Esophagus (tissue), 2 donors: Measurements from ENCODE around the gene RBKS. TPM values are rescaled to one million over a fixed set of nuclear protein-coding genes. Genes with fewer than 3 reads are reported as not detected.
A peak's percentile ranks its signal among the peaks of the same experiment; 100 is the strongest.
"Not testable (repeated sequence)": the region's sequence is repeated elsewhere in the genome, so short reads cannot be mapped to it uniquely, and the experiment has no call there.

Source experiments
- H3K27ac ChIP-seq, 2 donors: one replicate each; pipeline ENCODE4 v1.5.1; 2013; ENCODE audit warnings: low read depth in 2 of 2, mild to moderate bottlenecking in 2 of 2, inconsistent platforms in 1 of 2, low read length in 1 of 2, moderate library complexity in 1 of 2
- H3K27me3 ChIP-seq, 2 donors: one replicate each; pipeline ENCODE4 v1.6.1; 2013; ENCODE audit warnings: low read length in 2 of 2, control low read depth in 1 of 2, mild to moderate bottlenecking in 1 of 2; ENCODE audit not compliant: insufficient read depth in 2 of 2, control insufficient read depth in 1 of 2
- H3K36me3 ChIP-seq, 2 donors: one replicate each; pipeline ENCODE4 v1.6.1; 2013; ENCODE audit warnings: low read length in 1 of 2; ENCODE audit not compliant: control insufficient read depth in 2 of 2, insufficient read depth in 2 of 2
- H3K4me1 ChIP-seq, 2 donors: one replicate each; pipeline ENCODE4 v1.6.1; 2013; ENCODE audit warnings: low read length in 1 of 2; ENCODE audit not compliant: control insufficient read depth in 2 of 2, insufficient read depth in 2 of 2
- H3K4me3 ChIP-seq, 2 donors: one replicate each; pipeline ENCODE4 v1.5.1; 2013; ENCODE audit warnings: low read length in 2 of 2, mild to moderate bottlenecking in 2 of 2, low read depth in 1 of 2, moderate library complexity in 1 of 2
- H3K9me3 ChIP-seq, 2 donors: one replicate each; pipeline ENCODE4 v1.6.1; 2013; ENCODE audit warnings: mild to moderate bottlenecking in 2 of 2, low read depth in 1 of 2, low read length in 1 of 2, moderate library complexity in 1 of 2; ENCODE audit not compliant: control insufficient read depth in 2 of 2, insufficient read depth in 1 of 2
- WGBS, 2 donors: extraction: QIAGEN DNeasy Blood & Tissue Kit; methylation state at CpG; one replicate each; pipeline ENCODE4 v1.1.7; 2013; 5-methylcytosine and 5-hydroxymethylcytosine counted together
- polyA plus RNA-seq, 2 donors: library from polyadenylated mRNA; stranded (reverse); fragments of 200-250 nt; gene quantifications; one replicate each; pipeline ENCODE4 v1.2.3, GENCODE V29; 2013
- donor health status: healthy with polysubstance abuse.
- donor health status: Bipolar disorder and iron deficiency.

RBKS gene
- polyA plus RNA-seq, 2 donors = 2.6 to 2.8 TPM

DNA sequence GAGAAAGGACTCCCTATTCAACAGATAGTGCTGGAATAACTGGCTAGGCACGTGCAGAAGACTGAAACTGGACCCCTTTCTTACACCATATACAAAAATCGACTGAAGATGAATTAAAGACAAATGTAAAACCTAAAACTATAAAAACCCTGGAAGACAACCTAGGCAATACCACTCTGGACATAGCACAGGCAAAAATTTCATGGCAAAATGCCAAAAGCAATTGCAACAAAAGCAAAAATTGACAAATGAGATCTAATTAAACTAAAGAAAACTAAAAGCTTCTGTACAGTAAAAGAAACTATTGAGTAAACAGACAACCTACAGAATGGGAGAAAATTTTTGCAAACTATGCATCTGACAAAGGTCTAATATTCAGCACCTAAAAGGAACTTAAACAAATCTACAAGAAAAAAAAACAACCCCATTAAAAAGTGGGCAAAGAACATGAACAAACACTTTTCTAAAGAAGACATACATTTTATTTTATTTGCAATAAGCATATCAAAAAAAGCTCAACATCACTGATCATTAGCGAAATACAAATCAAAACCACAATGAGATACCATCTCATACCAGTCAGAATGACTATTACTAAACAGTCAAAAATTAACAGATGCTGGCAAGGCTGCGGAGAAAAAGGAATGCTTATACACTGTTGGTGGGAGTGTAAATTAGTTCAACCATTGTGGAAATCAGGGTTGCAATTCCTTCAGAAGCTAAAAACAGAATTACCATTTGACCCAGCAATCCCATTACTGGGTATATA lies 8.2 kb downstream of the RBKS start:
- H3K4me3 ChIP-seq, H3K9me3 ChIP-seq, H3K4me1 ChIP-seq, H3K27ac ChIP-seq, H3K27me3 ChIP-seq, H3K36me3 ChIP-seq: not testable (repeated sequence)
- WGBS, 2 donors = 89% methylated on average over 4 of the region's 4 CpGs

DNA sequence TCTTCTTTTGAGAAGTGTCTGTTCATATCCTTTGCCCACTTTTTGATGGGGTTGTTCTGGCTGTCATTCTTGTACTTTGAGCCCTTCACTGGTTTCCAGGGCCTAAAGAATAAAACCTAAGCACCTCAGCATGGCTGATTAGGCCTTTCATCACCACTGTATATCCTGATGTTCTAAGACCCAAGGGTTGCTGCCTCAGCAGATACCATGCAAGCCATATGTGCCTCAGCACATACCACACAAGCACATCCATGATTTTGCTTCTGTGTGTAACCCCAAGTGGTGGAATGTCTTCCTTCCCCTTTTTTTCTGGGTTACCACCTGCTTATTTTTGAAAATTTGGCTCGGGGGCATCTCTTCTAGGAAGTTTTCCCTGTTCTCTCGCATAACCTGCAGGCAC lies 11.4 kb downstream of the RBKS start:
- H3K36me3 ChIP-seq = no peaks in the 10 kb centered on the region
- no peak overlapping the region for H3K4me3 ChIP-seq
- WGBS, 2 donors = 82 to 85% methylated on average over 2 of the region's 2 CpGs
- H3K27me3 ChIP-seq = no peaks in the 10 kb centered on the region
- H3K9me3 ChIP-seq = no peaks in the 10 kb centered on the region
- H3K4me1 ChIP-seq = no peaks in the 10 kb centered on the region
- no peak overlapping the region for H3K27ac ChIP-seq

DNA sequence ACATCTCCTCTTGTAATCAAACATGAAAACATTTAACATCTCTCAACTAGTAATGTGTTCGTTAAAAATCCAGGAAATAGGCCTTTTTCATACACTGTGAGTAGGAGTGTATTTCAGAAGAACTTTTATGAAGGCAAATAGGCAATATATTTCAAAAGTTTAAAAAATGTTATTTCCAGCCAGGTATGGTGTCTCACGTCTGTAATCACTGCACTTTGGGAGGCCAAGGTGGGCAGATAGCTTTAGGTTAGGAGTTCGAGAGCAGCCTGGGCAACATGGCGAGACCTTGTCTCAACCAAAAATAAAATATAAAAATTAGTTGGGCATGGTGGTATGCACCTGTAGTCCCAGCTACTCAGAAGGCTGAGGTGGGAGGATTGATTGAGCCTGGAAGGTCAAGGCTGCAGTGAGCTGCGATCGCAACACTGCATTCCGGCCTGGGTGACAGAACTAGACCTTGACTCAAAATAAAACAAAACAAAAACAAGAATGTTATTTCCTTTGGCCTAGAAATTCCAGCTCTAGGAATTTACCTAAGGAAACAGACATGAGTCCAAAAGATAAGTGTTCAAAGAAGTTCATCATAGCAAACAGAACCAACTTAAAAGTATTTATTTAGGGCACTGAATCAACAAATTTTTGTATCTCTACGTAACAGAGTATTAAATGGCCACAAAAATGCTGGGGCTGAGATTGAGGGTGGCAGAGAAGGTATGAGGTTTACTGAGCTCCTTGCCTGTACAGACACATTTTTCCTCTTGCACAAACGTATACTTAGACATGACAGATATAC lies 14.9 kb downstream of the RBKS start:
- 81 to 83% methylated on average over 9 of the region's 9 CpGs for WGBS, 2 donors
- H3K9me3 ChIP-seq = no peaks in the 10 kb centered on the region
- no peak overlapping the region for H3K4me3 ChIP-seq
- no peaks in the 10 kb centered on the region for H3K27me3 ChIP-seq
- H3K36me3 ChIP-seq = peaks cover 0 to 3% of the 10 kb centered on the region in 2 donors
- no peaks in the 10 kb centered on the region for H3K4me1 ChIP-seq
- no peak overlapping the region for H3K27ac ChIP-seq

DNA sequence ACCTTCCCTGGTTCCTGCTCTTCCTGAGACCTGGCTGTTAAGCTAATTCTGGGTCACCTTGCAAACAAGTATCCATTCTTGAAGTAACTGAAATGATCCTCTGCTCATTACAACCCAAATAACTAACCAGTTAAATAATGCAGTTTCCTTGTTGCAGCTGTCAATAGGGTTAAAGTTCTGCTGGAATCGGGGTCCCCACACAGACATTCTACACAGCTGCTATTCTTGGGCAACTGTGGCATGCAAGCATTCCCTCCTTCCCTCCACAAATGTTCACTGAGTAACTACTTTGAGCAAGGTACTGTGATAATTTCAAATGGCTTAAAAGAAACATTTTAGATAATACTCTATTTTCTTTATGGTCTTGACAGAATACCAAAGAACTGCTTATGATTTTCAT lies 17.1 kb downstream of the RBKS start:
- peaks cover 0 to 3% of the 10 kb centered on the region in 2 donors for H3K36me3 ChIP-seq
- H3K4me3 ChIP-seq = no peak overlapping the region
- no peak overlapping the region for H3K27ac ChIP-seq
- no peaks in the 10 kb centered on the region for H3K4me1 ChIP-seq
- H3K27me3 ChIP-seq = no peaks in the 10 kb centered on the region
- WGBS, 2 donors = 78 to 83% methylated on average over 1 of the region's 1 CpG
- no peaks in the 10 kb centered on the region for H3K9me3 ChIP-seq

DNA sequence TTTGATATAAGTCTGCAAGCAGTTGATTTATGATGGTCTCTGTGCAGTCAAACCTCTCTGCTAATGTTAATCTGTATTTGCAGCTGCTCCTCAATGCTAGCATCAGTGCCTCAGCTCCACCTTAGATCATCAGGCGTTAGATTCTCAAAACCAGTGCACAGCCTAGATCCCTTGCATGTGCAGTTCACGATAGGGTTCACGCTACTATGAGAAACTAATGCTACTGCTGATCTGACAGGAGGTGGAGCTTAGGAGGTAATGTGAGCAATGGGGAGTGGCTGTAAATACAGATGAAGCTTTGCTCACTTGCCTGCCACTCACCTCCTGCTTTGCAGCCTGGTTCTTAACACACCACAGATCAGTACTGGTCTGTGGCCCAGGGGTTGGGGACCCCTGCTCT lies 18.4 kb downstream of the RBKS start:
- peaks cover 0 to 3% of the 10 kb centered on the region in 2 donors for H3K36me3 ChIP-seq
- peak overlapping the region in 1 of 2 donors; percentile 10 for H3K27ac ChIP-seq
- H3K4me3 ChIP-seq = no peak overlapping the region
- WGBS, 2 donors = 58 to 81% methylated on average over 3 of the region's 3 CpGs
- no peaks in the 10 kb centered on the region for H3K27me3 ChIP-seq
- H3K9me3 ChIP-seq = no peaks in the 10 kb centered on the region
- no peaks in the 10 kb centered on the region for H3K4me1 ChIP-seq

DNA sequence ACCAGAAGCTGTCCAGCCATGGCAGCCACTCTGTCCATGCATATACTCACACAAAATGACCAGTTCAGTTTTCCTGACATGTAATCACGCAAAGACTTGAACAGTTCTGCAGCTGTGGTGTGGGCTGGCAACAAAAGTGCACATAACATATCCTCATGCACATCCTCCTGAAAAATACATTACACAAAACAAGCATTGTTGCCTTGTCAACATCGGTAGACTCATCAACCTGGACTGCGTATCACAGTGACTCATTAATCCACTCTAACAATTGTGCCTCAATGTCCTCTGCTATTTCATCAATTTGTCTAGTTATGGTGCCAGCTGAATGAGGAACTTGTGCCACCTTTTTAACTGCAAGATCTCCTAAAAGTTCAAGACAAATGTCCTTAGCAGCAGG lies 19.5 kb downstream of the RBKS start:
- Histone ChIP-seq H3K4me3 (no peak overlapping the region), H3K36me3 (peaks cover 0 to 3% of the 10 kb centered on the region in 2 donors), H3K27me3 (no peaks in the 10 kb centered on the region), H3K4me1 (no peaks in the 10 kb centered on the region), H3K9me3 (no peaks in the 10 kb centered on the region), H3K27ac (no peak overlapping the region)
- 70 to 82% methylated on average over 3 of the region's 3 CpGs for WGBS, 2 donors

DNA sequence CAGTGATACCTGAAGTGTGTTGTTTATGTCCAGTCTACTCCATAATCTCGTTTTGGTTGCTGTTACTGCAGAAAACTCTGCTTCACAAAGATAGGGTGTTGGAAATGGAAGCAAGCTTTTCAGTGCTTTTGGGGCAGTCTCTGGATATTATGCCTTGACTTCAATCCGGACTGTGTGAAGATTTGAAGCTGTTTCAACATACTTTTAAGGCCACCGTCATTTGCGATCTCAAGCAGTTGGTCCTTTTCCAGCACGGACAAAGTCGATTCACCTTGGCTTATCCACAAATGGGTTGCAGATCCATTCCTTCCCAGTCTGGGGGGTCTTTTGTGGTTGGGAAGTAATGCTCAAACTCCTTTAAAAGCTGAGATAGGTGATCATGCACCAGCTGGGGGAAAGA lies 20.4 kb downstream of the RBKS start:
- Histone ChIP-seq H3K4me3 (no peak overlapping the region), H3K9me3 (no peaks in the 10 kb centered on the region), H3K27ac (no peak overlapping the region), H3K4me1 (no peaks in the 10 kb centered on the region), H3K27me3 (no peaks in the 10 kb centered on the region), H3K36me3 (peaks cover 0 to 3% of the 10 kb centered on the region in 2 donors)
- WGBS, 2 donors = 85 to 88% methylated on average over 6 of the region's 6 CpGs

DNA sequence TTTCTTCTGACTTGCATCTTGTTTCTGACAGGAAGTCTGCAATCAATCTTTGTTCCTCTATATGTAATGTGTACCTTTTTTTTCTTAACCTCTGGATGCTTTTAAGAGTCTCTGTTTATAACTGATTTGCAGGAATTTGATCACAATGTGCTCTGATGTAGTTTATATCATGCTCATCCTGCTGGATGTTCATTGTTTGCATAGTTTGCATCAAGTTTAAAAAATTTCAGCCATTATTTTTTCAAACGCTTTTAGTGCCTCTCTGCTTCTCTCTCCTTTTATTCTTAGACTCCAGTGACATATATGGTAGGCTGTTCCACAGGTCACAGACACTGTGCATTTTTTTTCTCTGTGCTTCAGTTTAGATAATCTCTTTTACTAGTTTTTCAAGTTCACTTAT lies 23.9 kb downstream of the RBKS start:
- peaks cover 0 to 3% of the 10 kb centered on the region in 2 donors for H3K4me1 ChIP-seq
- no peaks in the 10 kb centered on the region for H3K9me3 ChIP-seq
- H3K27ac ChIP-seq = no peak overlapping the region
- H3K4me3 ChIP-seq = no peak overlapping the region
- H3K36me3 ChIP-seq = no peaks in the 10 kb centered on the region
- H3K27me3 ChIP-seq = no peaks in the 10 kb centered on the region
- WGBS, 2 donors = 64 to 82% methylated on average over 1 of the region's 1 CpG

DNA sequence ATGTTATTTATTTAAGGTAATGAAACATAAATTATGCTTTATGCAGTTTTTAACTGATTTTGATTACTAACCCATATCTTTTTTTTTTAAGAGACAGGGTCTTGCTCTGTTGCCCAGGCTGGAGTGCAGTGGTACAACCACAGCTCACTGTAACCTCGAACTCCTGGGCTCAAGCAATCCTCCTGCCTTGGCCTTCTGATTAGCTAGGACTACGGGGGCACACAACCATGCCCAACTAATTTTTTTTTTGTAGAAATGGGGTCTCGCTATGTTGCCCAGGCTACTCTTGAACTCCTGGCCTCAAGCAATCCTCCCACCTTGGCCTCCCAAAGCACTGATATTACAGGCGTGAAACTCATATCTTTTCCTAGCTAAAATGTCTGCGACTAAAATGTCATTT lies 26.2 kb downstream of the RBKS start:
- H3K4me1 ChIP-seq, H3K9me3 ChIP-seq, H3K27me3 ChIP-seq, H3K36me3 ChIP-seq, H3K27ac ChIP-seq, H3K4me3 ChIP-seq: not testable (repeated sequence)
- WGBS, 2 donors = 95 to 96% methylated on average over 5 of the region's 5 CpGs

DNA sequence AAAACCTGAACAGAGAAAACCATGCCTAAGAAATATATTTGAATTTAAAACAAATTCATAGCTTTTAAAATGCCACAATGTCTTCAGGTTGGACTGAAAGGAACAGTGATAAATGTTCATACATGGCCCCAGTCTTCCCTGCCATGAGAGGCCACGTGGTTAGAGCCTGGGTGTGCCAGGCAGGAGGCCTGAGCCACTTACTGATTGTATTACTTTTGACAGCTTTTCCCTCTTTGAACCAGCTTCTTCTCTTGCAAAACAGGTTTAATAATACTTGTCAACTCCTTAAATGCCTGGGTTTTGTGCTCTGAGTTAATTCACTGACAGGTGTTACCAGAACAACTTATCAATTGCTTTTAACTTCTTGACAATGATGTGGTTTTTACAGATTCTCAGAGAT lies 27.0 kb downstream of the RBKS start:
- Histone ChIP-seq H3K27me3 (no peaks in the 10 kb centered on the region), H3K4me3 (no peak overlapping the region), H3K27ac (no peak overlapping the region), H3K4me1 (peaks cover 0 to 3% of the 10 kb centered on the region in 2 donors), H3K9me3 (no peaks in the 10 kb centered on the region), H3K36me3 (no peaks in the 10 kb centered on the region)
- 43 to 49% methylated on average over 1 of the region's 1 CpG for WGBS, 2 donors
